Fibroblast of pulmonary artery (primary cell): ENCODE measurements around the gene ME3.

Source experiments
- DNase-seq: peaks from one replicate; pipeline ENCODE4 v3.0.0-alpha.2; 2010; ENCODE audit warnings: low read depth
- H3K4me3 ChIP-seq: replicated peaks from 2 replicates; pipeline ENCODE4 v1.5.1; 2011; ENCODE audit warnings: low read depth, mild to moderate bottlenecking, control low read depth, low read length, moderate library complexity
- TF ChIP-seq, protein P1 (sequence below): IDR thresholded peaks from 2 replicates; pipeline ENCODE4 v1.5.1; 2011; ENCODE audit warnings: mild to moderate bottlenecking, control low read depth, low read length, inconsistent platforms; ENCODE audit errors: missing control alignments

The ME3 gene

DNA sequence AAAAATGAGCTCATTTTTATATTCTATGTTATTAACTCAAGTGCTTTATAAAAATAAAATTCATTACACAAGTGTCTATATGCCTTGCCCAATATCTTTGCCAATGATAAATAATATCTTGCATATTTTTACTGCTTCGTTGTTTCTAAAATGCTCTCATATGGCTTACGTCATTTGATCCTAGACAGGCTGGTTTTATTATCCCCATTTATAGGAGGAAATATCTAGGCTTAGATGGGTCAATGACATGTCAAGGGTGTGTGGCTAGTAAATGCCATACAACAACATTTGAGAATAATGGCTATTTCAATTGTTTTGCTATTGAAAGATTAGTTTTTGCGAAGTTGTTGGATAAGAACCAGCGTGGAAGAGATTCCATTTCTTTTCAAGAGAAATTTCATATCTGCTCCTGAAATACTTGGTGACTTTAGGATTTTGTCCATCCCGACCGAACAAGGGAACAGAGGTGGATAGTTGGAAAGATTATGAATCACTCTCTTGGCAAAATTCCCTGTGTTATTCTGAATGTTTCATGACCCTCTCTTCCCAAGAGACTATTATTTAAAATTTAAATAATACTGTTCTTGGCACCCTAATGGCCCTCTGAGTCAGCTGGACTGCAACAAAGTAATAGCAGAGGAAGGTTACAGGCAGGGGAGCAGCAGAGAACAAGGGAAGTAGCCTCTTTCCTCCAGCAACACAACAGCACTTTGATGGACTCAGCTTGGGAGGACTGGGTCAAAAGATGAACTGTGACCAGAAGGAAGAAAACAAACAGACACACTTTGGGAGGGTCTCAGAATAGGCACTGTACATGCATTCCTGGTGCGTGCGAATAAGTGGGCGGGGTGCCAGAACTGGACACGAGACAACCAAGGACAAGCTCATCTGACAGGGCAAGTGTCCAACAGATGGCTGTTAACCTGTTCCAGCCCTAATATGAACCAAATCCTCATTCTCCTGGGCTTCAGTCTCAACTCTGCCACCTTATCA is 94.5 kb downstream of the ME3 start:
- TF ChIP-seq, protein P1, sequence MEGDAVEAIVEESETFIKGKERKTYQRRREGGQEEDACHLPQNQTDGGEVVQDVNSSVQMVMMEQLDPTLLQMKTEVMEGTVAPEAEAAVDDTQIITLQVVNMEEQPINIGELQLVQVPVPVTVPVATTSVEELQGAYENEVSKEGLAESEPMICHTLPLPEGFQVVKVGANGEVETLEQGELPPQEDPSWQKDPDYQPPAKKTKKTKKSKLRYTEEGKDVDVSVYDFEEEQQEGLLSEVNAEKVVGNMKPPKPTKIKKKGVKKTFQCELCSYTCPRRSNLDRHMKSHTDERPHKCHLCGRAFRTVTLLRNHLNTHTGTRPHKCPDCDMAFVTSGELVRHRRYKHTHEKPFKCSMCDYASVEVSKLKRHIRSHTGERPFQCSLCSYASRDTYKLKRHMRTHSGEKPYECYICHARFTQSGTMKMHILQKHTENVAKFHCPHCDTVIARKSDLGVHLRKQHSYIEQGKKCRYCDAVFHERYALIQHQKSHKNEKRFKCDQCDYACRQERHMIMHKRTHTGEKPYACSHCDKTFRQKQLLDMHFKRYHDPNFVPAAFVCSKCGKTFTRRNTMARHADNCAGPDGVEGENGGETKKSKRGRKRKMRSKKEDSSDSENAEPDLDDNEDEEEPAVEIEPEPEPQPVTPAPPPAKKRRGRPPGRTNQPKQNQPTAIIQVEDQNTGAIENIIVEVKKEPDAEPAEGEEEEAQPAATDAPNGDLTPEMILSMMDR, result no peak
- DNase-seq, result peak; percentile 95
- H3K4me3 ChIP-seq, result no peak overlapping the region

DNA sequence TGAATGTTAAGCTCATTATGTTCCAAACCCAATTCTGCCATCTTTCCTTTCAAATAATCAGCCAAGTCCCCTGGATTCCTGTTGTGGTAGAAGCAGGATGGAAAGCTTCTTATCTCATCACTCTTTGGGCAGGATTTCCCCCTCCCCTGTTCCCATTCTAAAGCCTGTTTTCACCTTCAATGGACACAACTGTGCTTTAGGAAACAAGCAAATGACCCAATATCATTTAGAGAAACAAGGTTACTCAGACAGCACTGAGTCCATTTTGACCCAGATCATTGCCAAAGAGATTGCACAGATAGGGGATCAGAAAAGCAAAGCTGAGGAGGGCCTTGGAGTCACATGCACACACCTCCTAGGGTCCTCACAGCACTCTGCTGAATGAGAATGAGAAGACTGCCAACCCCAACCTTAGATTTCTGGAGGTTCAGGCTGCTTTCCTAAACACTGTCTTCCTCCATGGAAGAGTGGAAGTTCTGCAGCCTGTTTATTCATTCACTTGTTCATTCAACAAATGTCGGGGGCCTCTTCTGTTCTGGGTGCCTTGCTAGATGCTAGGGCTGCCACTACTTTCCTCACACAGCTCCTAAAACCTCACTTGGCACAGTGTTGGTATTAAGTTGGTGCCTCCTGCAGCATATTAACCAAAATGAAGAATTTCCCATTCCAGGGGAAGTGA is 95.3 kb downstream of the ME3 start:
- H3K4me3 ChIP-seq, result no peak overlapping the region
- TF ChIP-seq, protein P1, result no peak
- no peak for DNase-seq

DNA sequence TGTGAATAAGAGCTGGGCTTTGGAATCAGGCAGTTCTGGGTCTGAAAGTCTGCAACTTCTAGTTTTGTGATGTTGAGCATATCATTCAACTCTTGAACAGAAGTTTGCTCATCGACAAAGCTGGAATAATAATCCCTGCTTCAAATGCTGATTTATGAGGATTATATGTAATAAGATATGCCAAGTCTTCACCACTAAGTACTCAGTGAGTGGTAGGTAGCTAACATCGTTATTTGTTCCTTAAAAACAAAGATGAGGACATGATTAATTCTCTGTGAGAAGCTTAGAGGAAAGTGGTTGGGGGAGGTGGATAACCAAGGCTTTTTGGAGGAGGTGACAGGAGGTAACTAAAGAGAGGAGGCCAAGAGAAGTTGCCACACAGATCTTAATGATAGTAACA is 96.5 kb downstream of the ME3 start:
- TF ChIP-seq, protein P1, result no peak
- no peak for DNase-seq
- H3K4me3 ChIP-seq, result no peak overlapping the region

DNA sequence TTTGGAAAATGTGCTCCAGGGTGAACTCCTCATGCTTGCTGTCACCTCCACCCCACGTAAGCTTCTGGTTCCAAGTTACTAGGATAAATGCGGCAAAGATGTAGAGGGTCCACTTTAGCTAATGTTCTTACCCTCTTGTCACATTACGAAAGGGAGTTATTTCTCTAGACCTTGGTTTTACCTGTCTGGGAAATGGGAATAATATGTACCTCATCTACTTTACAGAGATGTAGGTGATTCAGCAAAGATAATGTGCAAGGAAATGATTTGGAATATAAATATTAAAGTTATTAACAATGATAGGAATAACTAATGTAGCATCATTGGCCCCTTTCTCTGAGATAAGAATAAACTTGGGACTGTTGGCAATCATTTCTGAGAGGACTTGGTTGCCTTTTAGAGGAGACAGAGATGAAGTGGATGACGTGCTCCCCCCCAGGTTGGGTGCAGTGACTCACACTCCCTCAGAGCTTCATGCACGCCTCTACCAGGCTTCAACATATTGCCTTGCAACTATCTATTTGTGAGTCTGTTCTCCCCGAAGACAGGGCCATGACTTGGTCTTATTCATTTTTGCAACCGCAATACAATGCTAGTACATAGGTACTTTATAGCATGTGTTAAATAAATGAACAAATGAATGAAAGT is 97.1 kb downstream of the ME3 start:
- DNase-seq, result peak; percentile 54
- TF ChIP-seq, protein P1, result no peak
- H3K4me3 ChIP-seq, result no peak overlapping the region

DNA sequence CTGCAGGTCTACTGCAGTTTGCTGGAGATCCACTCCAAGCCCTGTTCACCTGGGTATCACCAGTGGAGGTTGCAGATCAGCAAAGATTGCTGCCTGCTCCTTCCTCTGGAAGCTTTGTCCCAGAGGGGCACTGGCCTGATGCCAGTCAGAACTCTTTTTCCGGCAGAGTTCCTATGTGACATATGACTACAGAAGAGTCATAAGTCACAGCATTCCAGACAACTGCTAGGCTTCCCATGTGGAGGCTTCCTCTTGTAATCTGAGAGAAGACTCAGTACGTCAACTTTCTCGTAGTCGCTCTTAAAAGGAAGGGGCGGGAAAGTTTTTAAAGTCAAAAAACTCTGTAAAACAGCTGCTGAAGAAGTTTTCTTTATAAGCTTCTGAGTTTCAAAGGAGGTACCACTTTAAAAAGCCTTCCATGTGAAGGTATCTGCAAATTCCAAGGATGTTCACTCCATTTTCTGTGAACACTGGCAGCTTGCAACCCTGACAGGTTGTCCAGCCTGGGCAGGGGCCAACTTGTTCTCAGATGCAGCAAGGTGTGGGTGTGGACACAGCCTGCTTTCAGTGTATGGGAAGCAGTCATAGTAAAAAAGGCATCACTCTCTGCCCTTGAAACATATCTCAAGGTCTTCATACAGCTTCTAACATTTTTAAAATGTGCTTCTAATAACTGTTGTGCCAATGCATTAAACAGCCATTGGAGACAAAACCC is 97.8 kb downstream of the ME3 start:
- TF ChIP-seq, protein P1, result no peak
- DNase-seq, result peak; percentile 53
- no peak overlapping the region for H3K4me3 ChIP-seq

DNA sequence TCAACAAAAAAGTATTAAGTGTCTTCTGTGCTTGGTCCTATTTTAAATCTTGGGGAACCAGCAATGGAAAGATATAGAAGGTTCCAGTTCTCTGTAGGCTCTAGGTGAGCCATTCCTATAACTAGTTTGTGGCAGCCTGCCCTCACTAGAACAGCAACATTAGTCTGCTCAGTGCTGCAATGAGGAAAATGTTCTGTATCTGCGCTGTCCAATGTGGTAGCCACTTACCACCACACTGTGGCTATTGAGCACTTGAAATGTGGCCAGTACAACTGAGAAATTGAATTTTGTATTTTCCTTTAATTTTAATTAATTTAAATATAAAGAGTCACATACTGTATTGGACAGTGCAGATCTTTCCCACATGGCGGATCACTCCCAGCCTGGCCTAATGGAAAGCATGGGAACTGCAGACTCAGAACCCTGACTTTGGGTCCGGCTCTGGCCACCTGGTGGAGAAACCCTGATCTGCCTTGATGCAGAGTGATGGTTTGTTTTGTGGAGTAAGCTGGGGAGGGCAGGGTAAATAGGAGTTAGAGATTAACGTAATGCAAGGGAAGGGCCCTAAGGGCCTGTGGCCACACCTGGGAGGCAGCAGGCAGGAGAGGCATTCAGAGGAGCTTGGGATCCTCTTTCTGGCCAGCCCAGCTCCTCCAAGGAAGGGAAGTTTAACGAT is 101.0 kb downstream of the ME3 start:
- TF ChIP-seq, protein P1, result peak; percentile 36
- H3K4me3 ChIP-seq, result no peak overlapping the region
- DNase-seq, result no peak
